ENCODE results near the gene VWA1. TPM values are rescaled to one million over a fixed set of nuclear protein-coding genes. Genes with fewer than 3 reads are reported as not detected.

Gene VWA1
- total RNA-seq, 4 donors from 2014 or later: 14.5 to 27.6 (median 19.8) TPM

- no peak overlapping the region for H3K4me3 ChIP-seq
- H3K27me3 ChIP-seq: no peaks in the 10 kb centered on the region
- TF ChIP-seq POLR2A (IDR thresholded peaks at IDR 0.05) (no peak), POLR2AphosphoS5 (IDR thresholded peaks at IDR 0.05) (no peak), CTCF (IDR thresholded peaks at IDR 0.05) (no peak), EP300 (IDR thresholded peaks at IDR 0.05) (no peak)
- no peak for DNase-seq (ENCODE audit: low spot score in 2 of 2)
- H3K36me3 ChIP-seq: peaks cover 93% of the 10 kb centered on the region
- H3K4me1 ChIP-seq: no peaks in the 10 kb centered on the region
- H3K27ac ChIP-seq: no peak overlapping the region
- WGBS: 98% methylated on average over 14 of the region's 18 CpGs
- H3K9me3 ChIP-seq: no peaks in the 10 kb centered on the region
These were observed 52.2 kb downstream of the VWA1 start for GRCh38 chr1:1487701-1488100.

GRCh38 chr1:1489231-1489630 is 53.7 kb downstream of the VWA1 start:
- peaks cover 93% of the 10 kb centered on the region for H3K36me3 ChIP-seq
- no peak for DNase-seq (ENCODE audit: low spot score in 2 of 2)
- 100% methylated on average over 1 of the region's 16 CpGs for WGBS

GRCh38 chr1:1489861-1490260 is 54.4 kb downstream of the VWA1 start:
- no peak for DNase-seq (ENCODE audit: low spot score in 2 of 2)
- 93% methylated on average over 6 of the region's 19 CpGs for WGBS
- Histone ChIP-seq H3K9me3 (no peaks in the 10 kb centered on the region), H3K27ac (no peak overlapping the region), H3K27me3 (no peaks in the 10 kb centered on the region), H3K4me3 (no peak overlapping the region), H3K4me1 (no peaks in the 10 kb centered on the region), H3K36me3 (peaks cover 94% of the 10 kb centered on the region)
- TF ChIP-seq EP300 (IDR thresholded peaks at IDR 0.05) (no peak), POLR2AphosphoS5 (IDR thresholded peaks at IDR 0.05) (no peak), POLR2A (IDR thresholded peaks at IDR 0.05) (no peak), CTCF (IDR thresholded peaks at IDR 0.05) (no peak)

More at GRCh38 chr1:1489231-1489630, 53.7 kb downstream of the VWA1 start:
- no peaks in the 10 kb centered on the region for H3K27me3 ChIP-seq
- H3K9me3 ChIP-seq: no peaks in the 10 kb centered on the region
- TF ChIP-seq CTCF (IDR thresholded peaks at IDR 0.05) (no peak), POLR2A (IDR thresholded peaks at IDR 0.05) (no peak), POLR2AphosphoS5 (IDR thresholded peaks at IDR 0.05) (no peak)
- no peak overlapping the region for H3K4me3 ChIP-seq
- H3K4me1 ChIP-seq: no peaks in the 10 kb centered on the region
- no peak overlapping the region for H3K27ac ChIP-seq

DNA sequence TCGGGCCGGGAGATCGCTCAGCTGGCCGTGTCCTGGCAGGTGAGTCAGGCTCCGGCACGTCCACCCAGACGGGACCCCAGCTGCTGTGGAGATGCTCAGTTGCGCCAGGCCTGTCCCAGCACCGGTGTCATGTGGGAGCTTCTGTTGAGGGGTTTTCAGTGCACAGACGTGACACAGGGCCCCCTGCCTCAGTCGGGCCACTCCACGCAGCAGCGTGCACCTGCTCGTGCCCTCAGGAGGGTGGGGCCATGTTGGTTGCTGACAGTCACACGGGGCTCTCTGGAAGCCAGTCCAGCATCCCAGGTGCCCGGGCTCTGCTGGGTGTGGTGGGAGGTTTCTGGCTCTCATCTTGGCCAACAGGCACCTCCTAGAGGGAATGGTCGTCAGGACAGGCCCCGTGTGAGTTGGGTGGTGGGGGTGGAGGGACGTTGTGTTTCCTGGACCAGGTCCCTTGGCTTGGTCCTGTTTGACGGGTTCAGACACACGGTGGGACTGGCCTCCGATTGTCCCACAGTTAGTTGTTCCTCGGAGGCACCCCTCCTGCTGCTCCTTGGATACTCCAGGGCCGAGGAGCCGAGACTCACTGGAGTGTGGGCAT is 55.2 kb downstream of the VWA1 start:
- no peaks in the 10 kb centered on the region for H3K9me3 ChIP-seq
- H3K27me3 ChIP-seq: no peaks in the 10 kb centered on the region
- H3K4me1 ChIP-seq: no peaks in the 10 kb centered on the region
- DNase-seq (ENCODE audit: low spot score in 2 of 2): no peak
- H3K4me3 ChIP-seq: no peak overlapping the region
- peaks cover 94% of the 10 kb centered on the region for H3K36me3 ChIP-seq
- TF ChIP-seq POLR2A (IDR thresholded peaks at IDR 0.05) (no peak), POLR2AphosphoS5 (IDR thresholded peaks at IDR 0.05) (no peak), CTCF (IDR thresholded peaks at IDR 0.05) (no peak), EP300 (IDR thresholded peaks at IDR 0.05) (no peak)
- H3K27ac ChIP-seq: no peak overlapping the region
- WGBS: 100% methylated on average over 2 of the region's 25 CpGs

DNA sequence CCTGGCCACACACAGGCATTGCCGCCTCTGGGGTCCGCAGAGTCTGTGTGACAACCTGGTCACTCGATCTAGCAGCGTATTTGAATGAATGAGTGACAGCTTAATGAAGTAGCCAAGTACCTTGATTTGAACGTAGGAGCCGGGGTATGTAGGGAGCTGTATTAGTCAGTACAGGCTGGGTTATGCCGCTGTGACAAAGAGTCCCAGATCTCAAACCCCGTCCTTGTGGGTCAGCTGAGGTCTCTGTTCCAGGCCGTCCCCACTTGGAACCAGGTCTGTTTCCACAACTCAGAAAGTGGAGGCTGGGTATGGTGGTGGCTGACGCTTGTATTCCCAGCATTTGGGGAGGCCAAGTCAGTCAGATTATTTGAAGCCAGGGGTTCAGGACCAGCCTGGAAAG is 56.1 kb downstream of the VWA1 start:
- TF ChIP-seq EP300 (IDR thresholded peaks at IDR 0.05) (no peak), CTCF (IDR thresholded peaks at IDR 0.05) (no peak), POLR2AphosphoS5 (IDR thresholded peaks at IDR 0.05) (no peak), POLR2A (IDR thresholded peaks at IDR 0.05) (no peak)
- Histone ChIP-seq H3K27ac (no peak overlapping the region), H3K4me1 (no peaks in the 10 kb centered on the region), H3K36me3 (peaks cover 92% of the 10 kb centered on the region), H3K4me3 (no peak overlapping the region), H3K9me3 (no peaks in the 10 kb centered on the region), H3K27me3 (no peaks in the 10 kb centered on the region)
- no peak for DNase-seq (ENCODE audit: low spot score in 2 of 2)
- 93% methylated on average over 10 of the region's 10 CpGs for WGBS

Other genes starting within 250 kb of the VWA1 start
- 10 to 100 TPM; 24.4 to 62.1 (median 33.5) TPM for gene TNFRSF18, start 229.1 kb upstream of the VWA1 start, total RNA-seq
- 1 to 10 TPM in 1 of 4 donors, under 1 TPM in 2, not detected in 1; 0.42 to 1.4 (median 0.72) TPM for gene TNFRSF4, start 221.5 kb upstream of the VWA1 start, total RNA-seq
- 10 to 100 TPM; 57.5 to 87.6 (median 73.1) TPM for gene SDF4, start 203.7 kb upstream of the VWA1 start, total RNA-seq
- gene B3GALT6, start 203.5 kb upstream of the VWA1 start, total RNA-seq: 10 to 100 TPM in 3 of 4 donors, 1 to 10 TPM in 1; 9.3 to 24.4 (median 16.4) TPM
- 10 to 100 TPM in 1 of 4 donors, 1 to 10 TPM in 3; 4.3 to 23.5 (median 7.1) TPM for gene C1QTNF12, start 189.0 kb upstream of the VWA1 start, total RNA-seq
- 10 to 100 TPM; 30.2 to 70.0 (median 60.0) TPM for gene UBE2J2, start 161.8 kb upstream of the VWA1 start, total RNA-seq
- 1 to 10 TPM; 1.5 to 4.7 (median 2.6) TPM for gene SCNN1D, start 155.3 kb upstream of the VWA1 start, total RNA-seq
- 100 to 1,000 TPM; 112 to 309 (median 148) TPM for gene ACAP3, start 127.8 kb upstream of the VWA1 start, total RNA-seq
- 10 to 100 TPM; 16.9 to 56.4 (median 36.4) TPM for gene PUSL1, start 127.1 kb upstream of the VWA1 start, total RNA-seq
- 100 to 1,000 TPM; 105 to 242 (median 151) TPM for gene INTS11, start 111.0 kb upstream of the VWA1 start, total RNA-seq
- gene CPTP, start 110.9 kb upstream of the VWA1 start, total RNA-seq: 10 to 100 TPM; 32.5 to 60.4 (median 54.3) TPM
- 1 to 10 TPM in 1 of 4 donors, under 1 TPM in 3; 0.56 to 1.8 (median 0.82) TPM for gene TAS1R3, start 104.4 kb upstream of the VWA1 start, total RNA-seq
- gene DVL1, start 86.3 kb upstream of the VWA1 start, total RNA-seq: 100 to 1,000 TPM in 3 of 4 donors, 10 to 100 TPM in 1; 99.4 to 151 (median 106) TPM
- 10 to 100 TPM; 18.6 to 43.5 (median 21.9) TPM for gene MXRA8, start 77.1 kb upstream of the VWA1 start, total RNA-seq
- gene AURKAIP1, start 60.5 kb upstream of the VWA1 start, total RNA-seq: 100 to 1,000 TPM in 1 of 4 donors, 10 to 100 TPM in 3; 55.8 to 106 (median 86.1) TPM
- gene CCNL2, start 36.4 kb upstream of the VWA1 start, total RNA-seq: 100 to 1,000 TPM; 136 to 599 (median 160) TPM
- 100 to 1,000 TPM in 3 of 4 donors, 10 to 100 TPM in 1; 93.6 to 119 (median 109) TPM for gene MRPL20, start 28.4 kb upstream of the VWA1 start, total RNA-seq
- 10 to 100 TPM in 1 of 4 donors, 1 to 10 TPM in 3; 2.8 to 10.3 (median 5.9) TPM for gene ANKRD65, start 14.4 kb upstream of the VWA1 start, total RNA-seq
- gene ATAD3C, start 14.0 kb downstream of the VWA1 start, total RNA-seq: 1 to 10 TPM in 2 of 4 donors, under 1 TPM in 2; 0.32 to 4.2 (median 1.2) TPM
- 10 to 100 TPM; 18.5 to 71.9 (median 23.7) TPM for gene ATAD3B, start 36.1 kb downstream of the VWA1 start, total RNA-seq
- gene ATAD3A, start 76.5 kb downstream of the VWA1 start, total RNA-seq: 10 to 100 TPM; 15.0 to 23.2 (median 19.7) TPM
- 1 to 10 TPM in 3 of 4 donors, not detected in 1; 1.0 to 1.7 (median 1.1) TPM for gene TMEM240, start 104.9 kb downstream of the VWA1 start, total RNA-seq
- gene SSU72, start 139.2 kb downstream of the VWA1 start, total RNA-seq: 100 to 1,000 TPM; 102 to 115 (median 109) TPM
- gene FNDC10, start 164.4 kb downstream of the VWA1 start, total RNA-seq: 10 to 100 TPM in 3 of 4 donors, 1 to 10 TPM in 1; 9.0 to 26.2 (median 24.5) TPM
- gene MIB2, start 179.8 kb downstream of the VWA1 start, total RNA-seq: 100 to 1,000 TPM; 131 to 212 (median 154) TPM
- 1 to 10 TPM; 1.7 to 3.1 (median 2.9) TPM for gene MMP23B, start 196.5 kb downstream of the VWA1 start, total RNA-seq
- gene CDK11B, start 223.3 kb downstream of the VWA1 start, total RNA-seq: 10 to 100 TPM; 18.1 to 28.6 (median 23.3) TPM

All from suprapubic skin (tissue), 4 donors.